Measurements from ENCODE around the gene EXOC3. TPM values are rescaled to one million over a fixed set of nuclear protein-coding genes. Genes with fewer than 3 reads are reported as not detected.
A peak's percentile ranks its signal among the peaks of the same experiment; 100 is the strongest.

EXOC3 gene
- total and polyA plus RNA-seq, 2 of the 4 experiments (the other 2 are of a cell fraction): 35.1 to 47.5 TPM

DNA sequence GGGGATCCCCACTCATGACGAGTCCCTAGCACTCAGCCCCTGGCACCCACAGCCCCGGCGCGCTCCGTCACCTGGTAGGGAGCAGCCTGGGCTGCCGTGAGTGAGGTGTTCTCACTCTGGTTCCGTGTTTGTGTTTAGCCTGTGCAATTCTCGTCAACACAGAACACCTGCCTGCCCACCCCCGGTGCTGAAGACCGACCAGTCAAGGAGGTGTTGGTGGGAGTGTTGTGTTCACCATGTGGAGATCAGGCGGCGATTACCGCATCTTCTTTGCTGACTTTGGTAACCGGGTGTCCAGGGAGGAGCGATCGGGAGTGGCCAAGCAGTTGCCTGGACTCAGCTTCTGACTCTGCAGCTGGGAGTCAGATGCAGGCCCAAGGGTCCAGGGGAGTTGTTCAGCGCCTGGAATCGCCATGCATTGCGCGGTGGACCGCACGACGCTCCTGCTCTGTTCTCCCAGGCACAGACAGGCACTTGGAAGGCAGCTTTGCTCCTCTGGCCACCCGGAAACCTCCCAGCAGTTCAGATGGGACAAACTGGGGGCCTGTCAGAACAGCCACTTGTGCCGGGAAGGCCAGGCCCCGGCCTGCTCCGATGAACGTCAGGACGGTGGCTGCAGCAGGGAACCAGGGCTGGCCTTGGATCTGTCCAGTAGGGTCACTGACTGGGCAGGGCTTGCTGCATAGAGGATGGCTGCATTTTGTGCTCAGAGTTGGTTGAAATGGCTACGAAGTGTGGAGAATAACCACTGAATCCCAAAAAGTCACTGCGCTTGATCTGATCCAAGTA, 28.2 kb downstream of the EXOC3 start:
- in situ Hi-C loops (cut with MboI; ENCODE audit: low sequenced_read_pairs): no loop called here
- WGBS, 2 experiments (ENCODE audit: extremely low coverage in 2 of 2, insufficient read length in 1 of 2): 94% methylated on average over 22 of the region's 31 CpGs; no CpG with 5 or more reads in 1 of the 2 experiments
- Histone ChIP-seq H3K56ac (ENCODE audit: extremely low read depth, insufficient read depth, low read length) (no peak overlapping the region), H4K8ac (ENCODE audit: low read depth in 2 of 2, low read length in 2 of 2) (no peak overlapping the region), H2BK20ac (ENCODE audit: low read depth, low read length) (no peak overlapping the region), H4K91ac (ENCODE audit: insufficient read depth, low read depth, low read length) (no peak overlapping the region), H3K9ac (ENCODE audit: low read depth, low read length) (no peak overlapping the region), H3K18ac (ENCODE audit: low read depth, low read length) (no peak overlapping the region), H2AK5ac (ENCODE audit: low read depth, low read length) (0 out of 2 replicates have a peak overlapping the region, but pooled peaks have one; percentile 67), H3K9me3 (ENCODE audit: control insufficient read depth, insufficient read depth, low read length) (no peaks in the 10 kb centered on the region), H3K4me2 (ENCODE audit: low read depth, low read length) (no peak overlapping the region), H2BK120ac (ENCODE audit: low read depth, low read length) (no peak overlapping the region), H3K27me3 (ENCODE audit: control insufficient read depth, insufficient read depth, low read length) (no peaks in the 10 kb centered on the region), H2BK15ac (ENCODE audit: low read depth, low read length) (no peak overlapping the region), H3K23ac (ENCODE audit: low read depth, low read length) (no peak overlapping the region), H2AK9ac (replicated peaks; ENCODE audit: low read depth, low read length, poor library complexity) (no peak overlapping the region), H4K20me1 (ENCODE audit: insufficient read depth, low read length) (peaks cover 4% of the 10 kb centered on the region; the same call in 1 of the 2 replicates), H4K5ac (ENCODE audit: low read depth, low read length) (no peak overlapping the region), H2BK5ac (ENCODE audit: low read depth, low read length, poor library complexity, severe bottlenecking) (no peak overlapping the region), H3K36me3 (ENCODE audit: control insufficient read depth, insufficient read depth, low read length) (peaks cover 21% of the 10 kb centered on the region), H3K9me1 (ENCODE audit: insufficient read depth, low read length) (peaks cover 4% of the 10 kb centered on the region), H2AFZ (replicated peaks; ENCODE audit: low read length, poor library complexity) (no peak overlapping the region), H3K14ac (replicated peaks; ENCODE audit: low read depth, low read length) (no peak overlapping the region), H3K27ac (ENCODE audit: insufficient read depth, low read length) (no peak overlapping the region), H3K79me1 (ENCODE audit: low read depth in 1 of 2, low read length in 2 of 2) (peaks cover 15 to 33% of the 10 kb centered on the region in 2 experiments), H3K4me1 (ENCODE audit: control insufficient read depth, insufficient read depth, low read length) (peaks cover 7% of the 10 kb centered on the region; the same call in 1 of the 2 replicates), H3K4me3 (ENCODE audit: insufficient read depth, low read depth, low read length) (no peak overlapping the region), H3K4ac (ENCODE audit: low read depth, low read length) (no peak overlapping the region)
- no TSS peak for BruUV-seq (replicated peaks)
- POLR2A ChIA-PET (ENCODE audit: unreplicated experiment): no interaction called here
- CTCF ChIA-PET: no interaction called here
- intact Hi-C loops (cut with micrococcal nuclease): loop anchor here (10.0 kb wide), 1 partner anchor 434 kb away; no protein-coding TSS in a partner anchor
- ATAC-seq (ENCODE audit: low read depth): no peak
- no peak for DNase-seq
- dilution Hi-C loops (cut with HindIII; ENCODE audit: low sequenced_read_pairs, unreplicated experiment): no loop called here
- TF ChIP-seq MAZ (IDR thresholded peaks at IDR 0.05; ENCODE audit: borderline replicate concordance, low read depth, low read length): no peak
- TF ChIP-seq BHLHE40 (IDR thresholded peaks at IDR 0.05; ENCODE audit: low read depth, low read length): no peak
- TF ChIP-seq, protein P1, sequence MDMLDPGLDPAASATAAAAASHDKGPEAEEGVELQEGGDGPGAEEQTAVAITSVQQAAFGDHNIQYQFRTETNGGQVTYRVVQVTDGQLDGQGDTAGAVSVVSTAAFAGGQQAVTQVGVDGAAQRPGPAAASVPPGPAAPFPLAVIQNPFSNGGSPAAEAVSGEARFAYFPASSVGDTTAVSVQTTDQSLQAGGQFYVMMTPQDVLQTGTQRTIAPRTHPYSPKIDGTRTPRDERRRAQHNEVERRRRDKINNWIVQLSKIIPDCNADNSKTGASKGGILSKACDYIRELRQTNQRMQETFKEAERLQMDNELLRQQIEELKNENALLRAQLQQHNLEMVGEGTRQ (IDR thresholded peaks at IDR 0.05; ENCODE audit: low read depth, low read length): no peak
- no peak for TF ChIP-seq RAD21 (IDR thresholded peaks at IDR 0.05; ENCODE audit: low read length)
